HL-60 (cell line): ENCODE measurements around the gene HMOX2.

ENCODE experiments used
- DNase-seq, 2 experiments: peaks; one replicate each; pipeline ENCODE4 v3.0.0-alpha.2; 2010 to 2020; ENCODE audit warnings: low read depth in 1 of 2, low spot score in 1 of 2
- H3K27ac ChIP-seq: fragments of 250-450 bp; sonication (Bioruptor Pico); replicated peaks from 2 replicates; pipeline ENCODE4 v1.5.1; 2020; ENCODE audit warnings: mild to moderate bottlenecking, moderate library complexity
- H3K27me3 ChIP-seq: fragments of 250-450 bp; sonication (Bioruptor Pico); 2 replicates; pipeline ENCODE4 v1.5.1; 2021; ENCODE audit warnings: mild to moderate bottlenecking, moderate library complexity; ENCODE audit not compliant: insufficient read depth, poor library complexity, severe bottlenecking
- H3K4me3 ChIP-seq: replicated peaks from 2 replicates; pipeline ENCODE4 v1.5.1; 2011; ENCODE audit warnings: mild to moderate bottlenecking, control low read depth, low read length; ENCODE audit not compliant: insufficient read depth
- GABPA ChIP-seq: IDR thresholded peaks from 2 replicates; pipeline ENCODE4 v1.6.1; 2012; ENCODE audit warnings: low read depth
- POLR2AphosphoS5 ChIP-seq: IDR thresholded peaks from 2 replicates; pipeline ENCODE4 v1.6.1; 2012; ENCODE audit warnings: low read depth
- SPI1 ChIP-seq: IDR thresholded peaks from 2 replicates; pipeline ENCODE4 v1.6.1; 2012; ENCODE audit warnings: low read depth, mild to moderate bottlenecking, borderline replicate concordance
- TF ChIP-seq, protein P1 (sequence below): IDR thresholded peaks from one replicate; pipeline ENCODE4 v1.5.1; 2011; ENCODE audit warnings: low read length, control low read depth, inconsistent platforms; ENCODE audit not compliant: insufficient read depth
- TF ChIP-seq, protein P2 (sequence below): IDR thresholded peaks from 2 replicates; pipeline ENCODE4 v1.6.1; 2012; ENCODE audit warnings: low read depth; ENCODE audit not compliant: insufficient replicate concordance

Gene HMOX2

GRCh38 chr16:4510131-4510530, 33.9 kb downstream of the HMOX2 start:
- Histone ChIP-seq H3K27me3 (no peaks in the 10 kb centered on the region), H3K4me3 (no peak overlapping the region), H3K27ac (peak overlapping the region; percentile 51)
- no peak for DNase-seq
- TF ChIP-seq, protein P1, sequence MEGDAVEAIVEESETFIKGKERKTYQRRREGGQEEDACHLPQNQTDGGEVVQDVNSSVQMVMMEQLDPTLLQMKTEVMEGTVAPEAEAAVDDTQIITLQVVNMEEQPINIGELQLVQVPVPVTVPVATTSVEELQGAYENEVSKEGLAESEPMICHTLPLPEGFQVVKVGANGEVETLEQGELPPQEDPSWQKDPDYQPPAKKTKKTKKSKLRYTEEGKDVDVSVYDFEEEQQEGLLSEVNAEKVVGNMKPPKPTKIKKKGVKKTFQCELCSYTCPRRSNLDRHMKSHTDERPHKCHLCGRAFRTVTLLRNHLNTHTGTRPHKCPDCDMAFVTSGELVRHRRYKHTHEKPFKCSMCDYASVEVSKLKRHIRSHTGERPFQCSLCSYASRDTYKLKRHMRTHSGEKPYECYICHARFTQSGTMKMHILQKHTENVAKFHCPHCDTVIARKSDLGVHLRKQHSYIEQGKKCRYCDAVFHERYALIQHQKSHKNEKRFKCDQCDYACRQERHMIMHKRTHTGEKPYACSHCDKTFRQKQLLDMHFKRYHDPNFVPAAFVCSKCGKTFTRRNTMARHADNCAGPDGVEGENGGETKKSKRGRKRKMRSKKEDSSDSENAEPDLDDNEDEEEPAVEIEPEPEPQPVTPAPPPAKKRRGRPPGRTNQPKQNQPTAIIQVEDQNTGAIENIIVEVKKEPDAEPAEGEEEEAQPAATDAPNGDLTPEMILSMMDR, result no peak
- TF ChIP-seq, protein P2, sequence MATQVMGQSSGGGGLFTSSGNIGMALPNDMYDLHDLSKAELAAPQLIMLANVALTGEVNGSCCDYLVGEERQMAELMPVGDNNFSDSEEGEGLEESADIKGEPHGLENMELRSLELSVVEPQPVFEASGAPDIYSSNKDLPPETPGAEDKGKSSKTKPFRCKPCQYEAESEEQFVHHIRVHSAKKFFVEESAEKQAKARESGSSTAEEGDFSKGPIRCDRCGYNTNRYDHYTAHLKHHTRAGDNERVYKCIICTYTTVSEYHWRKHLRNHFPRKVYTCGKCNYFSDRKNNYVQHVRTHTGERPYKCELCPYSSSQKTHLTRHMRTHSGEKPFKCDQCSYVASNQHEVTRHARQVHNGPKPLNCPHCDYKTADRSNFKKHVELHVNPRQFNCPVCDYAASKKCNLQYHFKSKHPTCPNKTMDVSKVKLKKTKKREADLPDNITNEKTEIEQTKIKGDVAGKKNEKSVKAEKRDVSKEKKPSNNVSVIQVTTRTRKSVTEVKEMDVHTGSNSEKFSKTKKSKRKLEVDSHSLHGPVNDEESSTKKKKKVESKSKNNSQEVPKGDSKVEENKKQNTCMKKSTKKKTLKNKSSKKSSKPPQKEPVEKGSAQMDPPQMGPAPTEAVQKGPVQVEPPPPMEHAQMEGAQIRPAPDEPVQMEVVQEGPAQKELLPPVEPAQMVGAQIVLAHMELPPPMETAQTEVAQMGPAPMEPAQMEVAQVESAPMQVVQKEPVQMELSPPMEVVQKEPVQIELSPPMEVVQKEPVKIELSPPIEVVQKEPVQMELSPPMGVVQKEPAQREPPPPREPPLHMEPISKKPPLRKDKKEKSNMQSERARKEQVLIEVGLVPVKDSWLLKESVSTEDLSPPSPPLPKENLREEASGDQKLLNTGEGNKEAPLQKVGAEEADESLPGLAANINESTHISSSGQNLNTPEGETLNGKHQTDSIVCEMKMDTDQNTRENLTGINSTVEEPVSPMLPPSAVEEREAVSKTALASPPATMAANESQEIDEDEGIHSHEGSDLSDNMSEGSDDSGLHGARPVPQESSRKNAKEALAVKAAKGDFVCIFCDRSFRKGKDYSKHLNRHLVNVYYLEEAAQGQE, result no peak
- TF ChIP-seq POLR2AphosphoS5 (no peak), SPI1 (no peak), GABPA (no peak)

GRCh38 chr16:4510747-4511426, 34.7 kb downstream of the HMOX2 start:
- peak in 1 of 2 experiments; percentile 68 for DNase-seq
- H3K27ac ChIP-seq, result peak overlapping the region; percentile 51
- no peak overlapping the region for H3K4me3 ChIP-seq
- H3K27me3 ChIP-seq, result no peaks in the 10 kb centered on the region
- TF ChIP-seq POLR2AphosphoS5, result peak; percentile 53
- TF ChIP-seq, protein P2, result no peak
- peak; percentile 64; the same call in 1 of the 2 replicates for TF ChIP-seq SPI1
- no peak for TF ChIP-seq GABPA

- Histone ChIP-seq H3K27me3 (no peaks in the 10 kb centered on the region), H3K4me3 (no peak overlapping the region), H3K27ac (peak overlapping the region; percentile 51)
- peak; percentile 41 to 65 for DNase-seq
- TF ChIP-seq, protein P2, result no peak
- TF ChIP-seq POLR2AphosphoS5 (no peak), GABPA (no peak), SPI1 (no peak)
- TF ChIP-seq, protein P1, result peak; percentile 32
Observed at GRCh38 chr16:4511441-4512082, 35.4 kb downstream of the HMOX2 start.
